IPS-18c (cell line): ENCODE measurements around the gene MICB.

Experiments used
- H3K4me3 ChIP-seq: 2 replicates; pipeline ENCODE4 v1.7.0; 2013; ENCODE audit warnings: low read depth, mild to moderate bottlenecking, low read length, moderate library complexity; ENCODE audit not compliant: insufficient read depth
- H3K9me3 ChIP-seq: one replicate; pipeline ENCODE4 v1.6.1; 2013; ENCODE audit warnings: mild to moderate bottlenecking, low read length, moderate library complexity; ENCODE audit not compliant: control insufficient read depth, insufficient read depth

MICB gene

GRCh38 chr6:31529329-31530150 lies 31.6 kb downstream of the MICB start:
- Histone ChIP-seq H3K4me3 (no peak overlapping the region), H3K9me3 (peaks cover 2% of the 10 kb centered on the region)

- H3K9me3 ChIP-seq, result peaks cover 2% of the 10 kb centered on the region
- no peak overlapping the region for H3K4me3 ChIP-seq
Measured at GRCh38 chr6:31530659-31531058, 32.7 kb downstream of the MICB start.

GRCh38 chr6:31531162-31531561 lies 33.2 kb downstream of the MICB start:
- Histone ChIP-seq H3K4me3 (no peak overlapping the region), H3K9me3 (peaks cover 2% of the 10 kb centered on the region)

GRCh38 chr6:31531771-31532643 lies 34.1 kb downstream of the MICB start:
- H3K9me3 ChIP-seq, result peaks cover 2% of the 10 kb centered on the region
- H3K4me3 ChIP-seq, result no peak overlapping the region

- Histone ChIP-seq H3K4me3 (no peak overlapping the region), H3K9me3 (peaks cover 2% of the 10 kb centered on the region)
Measured at GRCh38 chr6:31532644-31533454, 34.9 kb downstream of the MICB start.

GRCh38 chr6:31533455-31533841 lies 35.5 kb downstream of the MICB start:
- Histone ChIP-seq H3K9me3 (peaks cover 2% of the 10 kb centered on the region), H3K4me3 (no peak overlapping the region)

GRCh38 chr6:31534011-31534410 lies 36.1 kb downstream of the MICB start:
- Histone ChIP-seq H3K9me3 (peaks cover 2% of the 10 kb centered on the region), H3K4me3 (no peak overlapping the region)

GRCh38 chr6:31534521-31535040 lies 36.6 kb downstream of the MICB start:
- peaks cover 2% of the 10 kb centered on the region for H3K9me3 ChIP-seq
- no peak overlapping the region for H3K4me3 ChIP-seq

- H3K4me3 ChIP-seq, result no peak overlapping the region
- peaks cover 2% of the 10 kb centered on the region for H3K9me3 ChIP-seq
Measured at GRCh38 chr6:31535538-31536324, 37.8 kb downstream of the MICB start.

- Histone ChIP-seq H3K4me3 (peak overlapping the region; percentile 26), H3K9me3 (peaks cover 2% of the 10 kb centered on the region)
Measured at GRCh38 chr6:31538805-31539400, 41.0 kb downstream of the MICB start.

- Histone ChIP-seq H3K4me3 (peak overlapping the region; percentile 86), H3K9me3 (no peaks in the 10 kb centered on the region)
Measured at GRCh38 chr6:31540640-31541039, 42.7 kb downstream of the MICB start.

GRCh38 chr6:31541059-31541657 lies 43.2 kb downstream of the MICB start:
- Histone ChIP-seq H3K9me3 (no peaks in the 10 kb centered on the region), H3K4me3 (peak overlapping the region; percentile 86)

GRCh38 chr6:31541658-31542521 lies 43.9 kb downstream of the MICB start, which contains the start of gene DDX39B:
Gene DDX39B (minus strand): TSS chr6:31542003. CDS start chr6:31540532, 1,471 bp downstream.
- Histone ChIP-seq H3K4me3 (peak within 1 kb of the TSS; percentile 86), H3K9me3 (no peaks in the 10 kb centered on the region)

- no peak overlapping the region for H3K4me3 ChIP-seq
- H3K9me3 ChIP-seq, result no peaks in the 10 kb centered on the region
Measured at GRCh38 chr6:31543639-31544038, 45.7 kb downstream of the MICB start.

- no peak overlapping the region for H3K4me3 ChIP-seq
- H3K9me3 ChIP-seq, result no peaks in the 10 kb centered on the region
Measured at GRCh38 chr6:31544676-31545075, 46.7 kb downstream of the MICB start.
